Adrenal gland (tissue), 5 donors: Measurements from ENCODE around the gene MYO18B.

Experiments used
- CTCF ChIP-seq, 6 experiments: fragments of 450-650 bp in 4 of 6; fragments of 200-600 bp in 2 of 6; sonication (generic) in 1 of 6; IDR thresholded peaks; 1 replicate in 5 of 6; 2 replicates in 1 of 6; pipeline versions ENCODE4 v1.5.1 to v1.8.0; 2016 to 2021; ENCODE audit warnings: antibody characterized with exemption in 6 of 6, mild to moderate bottlenecking in 2 of 6, moderate library complexity in 1 of 6
- POLR2A ChIP-seq, 2 donors: fragments of 450-650 bp; IDR thresholded peaks; one replicate each; pipeline ENCODE4 v1.6.1; 2017; ENCODE audit warnings: antibody characterized with exemption in 2 of 2, mild to moderate bottlenecking in 2 of 2, moderate library complexity in 1 of 2
- donor health status: DM: no; HTN: no; CAD: no.

GRCh38 chr22:25744694-25745093 lies 2.7 kb downstream of the MYO18B start:
- TF ChIP-seq CTCF (IDR thresholded peaks at IDR 0.05) (no peak), POLR2A (IDR thresholded peaks at IDR 0.05) (no peak)
